ENCODE data around the gene EFS.

EFS gene

DNA sequence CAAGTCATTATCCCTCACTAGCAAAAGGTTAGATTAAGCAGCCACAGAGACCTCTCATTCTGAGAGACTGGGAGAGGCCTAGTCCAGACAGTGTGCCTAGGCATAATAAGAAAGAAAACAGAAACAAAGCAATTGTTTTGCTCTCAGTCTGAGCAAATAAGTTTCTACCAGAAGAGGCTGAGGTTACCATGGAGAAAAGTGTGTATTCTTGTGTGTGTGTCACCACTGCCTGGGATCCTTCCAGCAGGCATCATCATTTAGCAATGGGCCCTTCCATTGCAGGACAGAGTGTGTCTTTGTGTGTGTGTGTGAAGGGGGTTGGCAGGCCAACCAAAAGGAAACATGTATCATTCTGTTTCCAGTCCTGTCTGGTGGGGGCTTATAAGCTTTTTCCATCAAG, 3.7 kb downstream of the EFS start:
- no peak overlapping the region for H3K27ac ChIP-seq
- no peak for DNase-seq (ENCODE audit: low read depth, low spot score)

GRCh38 chr14:23360496-23360895, 4.5 kb downstream of the EFS start:
- H3K27ac ChIP-seq = no peak overlapping the region
- DNase-seq (ENCODE audit: low read depth, low spot score) = no peak

GRCh38 chr14:23359722-23360447, 5.1 kb downstream of the EFS start:
- no peak for DNase-seq (ENCODE audit: low read depth, low spot score)

GRCh38 chr14:23359167-23359626, 5.8 kb downstream of the EFS start:
- H3K27ac ChIP-seq = no peak overlapping the region
- no peak for DNase-seq (ENCODE audit: low read depth, low spot score)

More at GRCh38 chr14:23359722-23360447, 5.1 kb downstream of the EFS start:
- H3K27ac ChIP-seq = no peak overlapping the region

GRCh38 chr14:23358553-23359166, 6.3 kb downstream of the EFS start:
- no peak for DNase-seq (ENCODE audit: low read depth, low spot score)
- no peak overlapping the region for H3K27ac ChIP-seq

DNA sequence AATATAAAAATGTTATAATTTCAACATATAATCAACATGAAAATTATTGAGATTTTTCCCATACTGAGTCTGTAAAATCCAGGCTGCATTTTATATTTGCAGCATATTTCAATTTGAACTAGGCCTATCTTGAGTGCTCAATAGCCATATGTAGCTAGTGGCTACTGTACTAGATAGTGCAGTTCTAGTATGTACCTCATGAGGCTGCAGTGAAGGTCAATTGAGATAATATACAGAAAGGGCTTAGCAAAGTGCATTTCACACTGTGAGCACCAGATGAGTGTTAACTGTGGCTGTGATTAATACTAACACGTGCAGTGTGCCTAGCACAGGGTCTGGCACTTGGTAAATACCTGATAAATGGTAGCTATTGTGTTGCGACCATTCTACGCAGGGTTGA, 6.9 kb downstream of the EFS start:
- DNase-seq (ENCODE audit: low read depth, low spot score) = no peak

GRCh38 chr14:23357261-23357660, 7.7 kb downstream of the EFS start:
- H3K27ac ChIP-seq = no peak overlapping the region
- no peak for DNase-seq (ENCODE audit: low read depth, low spot score)

More for the DNA sequence above, 6.9 kb downstream of the EFS start:
- no peak overlapping the region for H3K27ac ChIP-seq

GRCh38 chr14:23356662-23357061, 8.3 kb downstream of the EFS start:
- DNase-seq (ENCODE audit: low read depth, low spot score) = no peak
- H3K27ac ChIP-seq = no peak overlapping the region

DNA sequence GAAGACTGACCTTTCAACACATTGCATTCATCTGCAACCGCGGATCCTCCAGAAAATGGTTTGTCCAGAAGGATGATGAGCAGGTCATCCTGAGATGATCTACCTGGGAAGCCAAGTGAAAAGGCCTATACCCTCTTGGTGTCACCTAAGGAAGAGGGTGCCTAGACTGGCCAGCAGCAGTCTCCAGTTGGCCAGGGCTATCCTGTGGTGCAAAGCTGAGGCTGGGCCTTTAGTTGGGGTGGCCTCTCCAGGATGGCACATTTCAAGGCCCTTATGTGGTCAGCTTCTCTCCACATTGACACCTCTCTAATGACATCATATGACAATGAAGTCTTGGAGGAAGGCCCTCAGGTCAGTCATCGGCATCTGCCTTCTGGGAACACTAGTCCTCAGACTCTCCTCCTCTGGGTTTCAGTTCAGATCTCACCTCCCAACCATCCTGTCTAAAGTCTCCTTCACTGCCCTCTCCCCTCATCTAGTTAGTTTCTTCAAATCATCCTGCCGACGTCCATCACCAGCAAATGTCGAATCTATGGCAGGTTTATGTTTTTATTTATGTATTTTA, 9.0 kb downstream of the EFS start:
- no peak overlapping the region for H3K27ac ChIP-seq
- DNase-seq (ENCODE audit: low read depth, low spot score) = no peak

DNA sequence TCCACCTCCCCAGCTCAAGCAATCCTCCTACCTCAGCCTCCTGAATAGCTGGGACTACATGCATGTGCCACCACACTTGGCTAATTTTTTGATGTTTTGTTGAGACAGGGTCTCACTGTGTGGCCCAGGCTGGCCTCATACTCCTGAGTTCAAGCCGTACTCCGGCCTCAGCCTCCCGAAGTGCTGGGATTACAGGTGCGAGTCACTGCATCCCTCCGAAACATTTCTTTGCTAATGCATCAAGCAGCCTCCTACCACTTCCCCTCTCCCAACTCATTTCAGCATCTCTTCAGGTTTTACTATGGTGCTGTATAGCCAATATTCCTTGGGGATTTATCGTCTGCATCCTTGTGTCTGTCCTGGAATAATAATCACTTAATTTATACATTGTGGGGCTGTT, 10.0 kb downstream of the EFS start:
- DNase-seq (ENCODE audit: low read depth, low spot score) = no peak
- no peak overlapping the region for H3K27ac ChIP-seq

DNA sequence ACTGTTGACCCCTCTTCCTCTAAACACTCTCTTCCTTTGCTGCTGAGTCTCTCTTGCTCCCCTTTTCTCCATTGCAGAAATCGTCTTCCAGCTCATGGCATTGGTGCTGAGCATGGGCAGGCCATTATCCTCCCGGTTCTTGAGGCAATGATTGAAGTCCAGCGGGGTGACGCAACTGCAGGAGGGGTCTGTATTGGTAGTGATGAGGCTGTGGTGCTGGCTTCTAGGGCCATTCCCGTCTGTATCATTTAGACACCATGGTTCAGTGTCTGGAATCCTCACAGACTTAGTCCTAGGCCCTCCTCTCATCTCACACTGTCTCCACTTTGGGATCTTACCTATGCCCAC, 11.6 kb downstream of the EFS start:
- DNase-seq (ENCODE audit: low read depth, low spot score) = no peak
- H3K27ac ChIP-seq = no peak overlapping the region

- peak; percentile 31 for DNase-seq (ENCODE audit: low read depth, low spot score)
- H3K27ac ChIP-seq = no peak within 1 kb of the TSS
Measured at GRCh38 chr14:23352506-23353432, 12.2 kb downstream of the EFS start, which contains the start of gene SLC22A17. SLC22A17 (minus strand) TSS chr14:23352887.

GRCh38 chr14:23351681-23352505, 13.1 kb downstream of the EFS start:
- no peak for DNase-seq (ENCODE audit: low read depth, low spot score)

GRCh38 chr14:23349156-23349845, 15.7 kb downstream of the EFS start:
- H3K27ac ChIP-seq = no peak overlapping the region
- DNase-seq (ENCODE audit: low read depth, low spot score) = no peak

More at GRCh38 chr14:23351681-23352505, 13.1 kb downstream of the EFS start:
- H3K27ac ChIP-seq = no peak overlapping the region

- H3K27ac ChIP-seq = no peak overlapping the region
- no peak for DNase-seq (ENCODE audit: low read depth, low spot score)
Measured at GRCh38 chr14:23348297-23348655, 16.7 kb downstream of the EFS start.

DNA sequence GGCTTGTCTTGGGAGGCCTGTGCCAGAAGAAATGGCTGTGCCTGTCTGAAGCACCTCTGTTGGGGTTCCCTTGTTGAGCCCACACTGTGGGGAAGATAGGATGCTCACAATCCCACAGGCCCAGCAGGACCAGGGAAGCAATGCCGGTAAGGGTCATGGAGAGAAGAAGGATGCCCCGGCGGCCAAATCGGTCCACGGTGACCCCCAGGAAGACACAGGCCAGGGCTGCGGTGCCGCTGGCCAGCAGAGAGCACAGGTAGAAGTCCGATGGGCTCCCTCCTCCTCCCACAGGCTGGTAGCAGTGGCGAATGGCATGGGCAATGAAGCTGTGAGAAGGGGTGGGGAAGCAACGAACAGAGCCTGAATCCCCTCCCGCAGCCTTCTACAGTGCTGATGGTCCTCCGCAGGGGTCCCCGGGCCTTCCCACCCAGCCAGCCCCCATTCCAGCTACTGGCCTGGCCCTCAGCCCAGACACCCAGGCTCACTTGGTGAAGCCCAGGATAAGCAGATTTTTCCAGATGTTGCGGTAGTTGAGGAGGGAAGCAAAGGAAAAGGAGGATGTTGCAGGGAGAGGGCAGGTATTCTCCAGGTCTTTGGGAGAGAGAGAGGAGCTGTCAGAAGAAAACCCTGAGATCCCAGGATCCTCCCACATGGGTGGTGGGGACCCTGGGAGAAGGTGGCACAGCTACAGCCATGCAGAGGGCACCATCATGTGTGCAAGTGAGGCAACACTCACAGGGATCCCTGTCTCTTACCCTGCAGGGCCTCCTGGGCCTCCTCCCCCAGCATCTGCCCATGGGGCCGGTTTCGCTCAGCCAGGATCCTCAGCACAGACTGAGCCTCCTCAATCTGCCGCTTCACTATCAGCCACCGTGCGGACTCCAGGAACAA, 17.3 kb downstream of the EFS start:
- DNase-seq (ENCODE audit: low read depth, low spot score) = no peak
- H3K27ac ChIP-seq = no peak overlapping the region

DNA sequence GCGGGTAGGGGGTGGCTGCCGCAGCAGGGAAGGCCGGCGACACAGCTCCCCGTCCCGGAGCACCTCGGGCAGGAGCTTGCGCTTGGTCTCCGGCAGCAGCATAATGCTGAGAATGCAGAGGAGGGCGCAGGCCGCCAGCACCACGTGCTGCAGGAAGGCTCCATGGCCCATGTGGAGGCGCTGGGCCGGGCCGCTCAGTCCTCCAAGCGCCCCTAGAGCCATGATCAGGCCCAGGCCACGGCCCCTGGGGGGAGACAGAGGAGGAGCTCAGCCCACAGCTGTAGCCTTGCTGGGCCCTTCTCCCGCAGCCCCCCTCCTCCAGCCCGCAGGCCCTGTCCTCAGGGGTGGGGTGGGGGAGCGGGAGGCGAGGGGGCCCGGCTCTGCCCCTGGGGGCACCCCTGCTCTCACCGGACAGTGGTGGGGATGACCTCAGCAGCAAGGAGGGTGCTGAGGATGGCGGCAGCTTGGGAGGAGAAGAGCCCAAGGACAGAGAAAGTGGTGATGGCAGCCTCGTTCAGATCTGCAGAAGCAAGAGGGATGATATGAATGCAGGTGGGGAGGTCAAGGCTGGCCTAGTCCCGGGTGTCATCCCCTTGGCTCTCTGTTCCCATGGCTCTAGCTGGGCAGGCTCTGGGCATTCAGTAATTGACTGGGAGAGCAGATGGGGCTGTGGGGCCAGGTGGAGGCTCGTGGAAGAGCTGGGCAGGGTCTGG, 18.1 kb downstream of the EFS start:
- H3K27ac ChIP-seq = no peak overlapping the region

More for the DNA sequence above, 18.1 kb downstream of the EFS start:
- DNase-seq (ENCODE audit: low read depth, low spot score) = no peak

All from epithelial cell of prostate (primary cell).